ENCODE data around the gene STX12.
"Not testable (repeated sequence)": the region's sequence is repeated elsewhere in the genome, so short reads cannot be mapped to it uniquely, and the experiment has no call there.

STX12 gene

GRCh38 chr1:27871076-27871475 lies 98.1 kb downstream of the STX12 start:
- DNase-seq: not testable (repeated sequence)

GRCh38 chr1:27872059-27872801 lies 99.2 kb downstream of the STX12 start, which contains the start of gene THEMIS2:
Gene THEMIS2 (plus strand): TSS chr1:27872544. CDS start chr1:27872572, 28 bp downstream.
- peak; percentile 84 to 88 for DNase-seq

GRCh38 chr1:27872802-27873551 lies 100.0 kb downstream of the STX12 start:
- peak; percentile 70 to 72 for DNase-seq

DNA sequence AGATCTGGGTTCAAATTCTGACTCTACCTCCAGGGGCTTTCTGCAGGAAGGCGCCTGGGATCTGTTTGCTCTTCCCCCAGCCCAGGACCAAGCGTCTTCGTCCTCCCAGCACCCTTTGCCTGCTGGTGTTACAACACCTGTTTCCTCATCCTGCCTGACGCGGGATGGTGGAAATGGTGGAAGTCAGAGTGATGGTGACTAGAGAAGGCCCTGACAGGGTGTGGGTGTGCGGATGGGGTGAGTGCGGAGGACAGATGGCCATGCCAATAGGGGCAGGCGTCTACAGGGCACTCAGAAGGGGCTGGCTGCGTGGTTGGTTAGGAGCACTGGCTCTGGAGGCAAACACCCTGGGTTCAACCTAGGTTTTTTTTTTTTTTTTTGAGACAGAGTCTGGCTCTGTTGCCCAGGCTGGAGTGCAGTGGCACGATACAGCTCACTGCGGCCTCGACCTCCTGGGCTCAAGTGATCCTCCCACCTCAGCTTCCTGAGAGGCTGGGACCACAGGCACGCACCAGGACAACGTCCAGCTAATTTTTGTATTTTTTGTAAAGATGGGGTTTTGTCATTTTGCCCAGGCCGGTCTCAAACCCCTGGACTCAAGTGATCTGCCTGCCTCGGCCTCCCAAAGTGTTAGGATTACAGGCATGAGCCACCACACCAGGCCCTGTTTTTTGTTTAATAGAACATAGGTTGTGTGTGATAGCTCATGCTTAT lies 100.8 kb downstream of the STX12 start:
- no peak for DNase-seq

All from activated T-cell treated with anti-CD3 and anti-CD28 coated beads, Interleukin-2, amount 50 U/mL, for 48 hours (primary cell).